A204.1 (cell line): Measurements from ENCODE around the gene PPP4R1.

Experiments
- FAIRE-seq: peaks from 2 replicates; lab custom pipeline; 2012; peaks lifted over from hg19 to GRCh38; lab: Jason Lieb, UNC

PPP4R1 gene

DNA sequence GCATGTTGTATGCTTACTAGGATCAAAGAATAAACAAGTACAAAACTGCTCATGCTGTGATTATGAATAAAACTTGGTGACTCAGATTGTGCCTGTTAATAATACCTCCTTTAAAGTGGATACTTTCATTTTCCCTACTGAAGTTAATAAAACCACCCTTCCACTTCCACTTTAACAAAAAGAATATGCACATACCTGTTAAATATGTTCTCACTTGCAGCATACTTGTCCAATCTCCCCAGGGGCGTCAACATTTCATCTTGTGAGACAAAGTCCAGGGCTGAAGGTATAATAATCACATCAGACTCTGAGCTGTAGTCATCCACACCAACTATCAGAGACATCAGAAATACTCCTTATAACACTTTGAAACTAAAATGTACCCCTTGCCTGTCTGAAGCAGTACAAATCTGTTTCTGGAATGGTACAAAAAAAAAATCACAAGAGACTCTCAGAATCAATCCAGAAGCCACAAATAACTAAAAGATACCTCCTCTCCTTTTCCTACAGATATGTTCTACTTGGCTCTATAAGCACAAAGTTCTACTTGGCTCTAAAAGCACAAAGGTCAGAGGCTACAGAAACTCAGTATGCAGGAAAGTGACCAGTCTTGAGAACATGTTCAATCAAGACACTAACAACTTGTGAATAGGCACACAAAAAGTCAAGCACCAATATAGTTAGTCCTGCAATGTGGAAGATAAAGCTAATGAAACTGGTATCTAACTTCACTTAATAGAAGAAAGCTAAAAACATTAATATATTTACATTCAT, 19.3 kb downstream of the PPP4R1 start:
- no peak for FAIRE-seq

DNA sequence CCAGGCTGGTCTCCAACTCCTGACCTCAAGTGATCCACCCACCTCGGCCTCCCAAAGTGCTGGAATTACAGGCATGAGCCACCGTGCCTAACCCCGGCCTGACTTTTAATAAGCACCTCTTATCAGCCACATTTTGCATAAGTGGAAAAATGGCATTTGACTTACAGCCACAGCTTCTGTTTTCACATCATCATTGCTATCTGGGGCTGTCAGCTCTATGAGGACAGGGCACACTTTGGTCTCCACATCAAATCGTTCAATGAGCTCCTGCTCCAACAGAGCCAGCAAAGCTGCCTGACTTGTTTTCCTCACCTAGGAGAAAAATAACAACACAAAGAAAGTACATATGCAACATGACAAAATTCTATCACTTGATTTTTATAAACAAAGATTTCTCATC, 26.4 kb downstream of the PPP4R1 start:
- FAIRE-seq, result no peak

DNA sequence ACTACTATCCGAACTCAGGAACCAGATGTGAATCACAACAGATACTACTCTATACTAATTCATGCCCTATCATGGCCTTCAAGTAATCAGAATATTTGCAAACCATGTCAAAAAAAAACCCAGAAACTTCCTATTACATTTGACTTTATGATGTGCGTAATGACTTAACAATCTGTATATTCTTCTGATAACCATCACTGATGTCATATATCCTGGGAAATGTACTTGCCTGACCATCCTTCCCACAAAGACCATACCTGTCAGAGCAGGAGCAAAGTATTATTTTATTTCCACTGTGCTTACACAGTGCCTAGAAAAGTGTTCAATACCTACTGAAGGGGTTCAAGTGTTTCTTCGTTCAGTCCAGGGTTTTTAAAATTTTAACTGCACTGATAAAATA, 27.5 kb downstream of the PPP4R1 start:
- no peak for FAIRE-seq

- no peak for FAIRE-seq
Observed at GRCh38 chr18:9581667-9582066, 32.7 kb downstream of the PPP4R1 start.

GRCh38 chr18:9578306-9578705, 36.1 kb downstream of the PPP4R1 start:
- no peak for FAIRE-seq

- no peak for FAIRE-seq
Observed at GRCh38 chr18:9577361-9577760, 37.0 kb downstream of the PPP4R1 start.

- FAIRE-seq, result no peak
Observed at GRCh38 chr18:9575558-9575957, 38.8 kb downstream of the PPP4R1 start.

- no peak for FAIRE-seq
Observed at GRCh38 chr18:9574473-9575115, 39.8 kb downstream of the PPP4R1 start.

GRCh38 chr18:9571546-9571945, 42.8 kb downstream of the PPP4R1 start:
- no peak for FAIRE-seq

GRCh38 chr18:9570255-9570654, 44.1 kb downstream of the PPP4R1 start:
- no peak for FAIRE-seq

DNA sequence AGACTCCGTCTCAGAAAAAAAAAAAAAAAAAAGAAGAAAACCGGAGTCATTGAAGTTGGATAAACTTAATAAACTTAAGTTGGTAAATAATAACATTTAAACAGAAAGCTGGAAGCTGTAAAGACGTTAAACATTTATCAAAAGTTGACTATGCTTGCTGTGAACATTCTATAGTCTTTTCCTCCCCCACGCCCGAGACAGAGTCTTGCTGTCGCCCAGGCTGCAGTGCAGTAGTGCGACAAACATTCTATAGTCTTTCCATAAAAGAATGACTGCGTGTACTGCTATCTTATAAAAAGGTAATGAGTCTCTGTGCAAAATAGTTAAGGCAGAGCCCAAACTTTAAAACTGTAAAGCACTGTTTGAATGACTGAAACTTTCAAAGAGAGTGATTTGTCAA, 45.2 kb downstream of the PPP4R1 start:
- no peak for FAIRE-seq

DNA sequence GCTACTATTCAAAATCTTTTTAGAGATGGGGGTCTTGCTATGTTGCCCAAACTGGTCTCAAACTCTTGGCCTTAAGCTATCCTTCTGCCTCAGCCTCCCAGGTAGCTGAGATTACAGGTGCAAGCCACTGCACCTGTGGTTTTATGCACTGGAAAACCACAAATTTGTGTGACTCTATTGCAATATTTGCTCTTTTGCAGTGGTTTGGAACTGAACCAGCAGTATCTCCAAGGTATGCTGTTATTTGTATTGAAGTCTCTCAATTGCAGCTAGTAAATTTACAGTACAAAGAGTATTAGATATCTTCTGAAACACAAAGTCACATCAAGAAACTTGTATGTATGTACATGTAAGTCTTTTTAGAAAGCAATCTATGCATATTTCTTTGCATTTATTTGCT, 46.2 kb downstream of the PPP4R1 start:
- FAIRE-seq, result no peak

GRCh38 chr18:9565407-9565806, 49.0 kb downstream of the PPP4R1 start:
- FAIRE-seq, result no peak

GRCh38 chr18:9563331-9563730, 51.0 kb downstream of the PPP4R1 start:
- no peak for FAIRE-seq

DNA sequence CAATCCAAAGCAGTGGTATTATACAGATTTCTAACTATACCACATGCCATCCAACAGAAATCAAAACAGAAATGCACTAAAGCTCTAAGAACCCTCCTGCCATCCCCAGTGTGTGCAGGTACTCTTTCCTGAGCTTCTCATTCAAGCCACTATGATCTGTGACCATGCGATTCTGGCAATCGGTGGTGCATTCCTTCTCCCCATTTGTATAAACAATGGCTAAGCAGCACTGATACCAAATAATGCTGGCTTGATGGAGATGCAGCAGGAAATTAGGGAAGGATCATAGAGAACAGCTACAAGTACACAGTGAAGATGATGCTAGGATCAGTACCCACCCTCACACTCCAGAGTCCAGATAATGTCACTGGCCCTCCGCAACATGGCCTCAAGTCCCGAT, 51.8 kb downstream of the PPP4R1 start:
- FAIRE-seq, result no peak

DNA sequence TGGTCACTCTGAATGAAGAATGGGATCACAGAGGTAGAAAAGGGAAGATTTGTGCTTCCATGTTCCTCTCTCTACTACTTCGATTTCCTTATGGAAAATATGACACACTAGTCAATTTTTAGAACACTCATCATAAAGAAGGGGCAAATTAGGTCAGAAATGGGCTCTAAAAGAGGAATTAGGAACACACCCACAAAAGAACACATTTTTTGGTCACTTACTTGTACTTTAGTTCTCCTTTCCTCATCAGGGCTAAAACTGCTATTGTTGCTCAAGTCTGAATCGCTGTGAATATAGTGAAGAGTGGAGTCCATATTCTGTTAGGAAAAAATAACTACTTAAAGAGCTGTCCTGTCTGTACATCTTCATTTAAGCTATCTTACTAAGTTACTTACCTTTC, 52.6 kb downstream of the PPP4R1 start:
- FAIRE-seq, result no peak

GRCh38 chr18:9559253-9559652, 55.1 kb downstream of the PPP4R1 start:
- FAIRE-seq, result no peak

GRCh38 chr18:9558387-9559064, 55.8 kb downstream of the PPP4R1 start:
- FAIRE-seq, result no peak

DNA sequence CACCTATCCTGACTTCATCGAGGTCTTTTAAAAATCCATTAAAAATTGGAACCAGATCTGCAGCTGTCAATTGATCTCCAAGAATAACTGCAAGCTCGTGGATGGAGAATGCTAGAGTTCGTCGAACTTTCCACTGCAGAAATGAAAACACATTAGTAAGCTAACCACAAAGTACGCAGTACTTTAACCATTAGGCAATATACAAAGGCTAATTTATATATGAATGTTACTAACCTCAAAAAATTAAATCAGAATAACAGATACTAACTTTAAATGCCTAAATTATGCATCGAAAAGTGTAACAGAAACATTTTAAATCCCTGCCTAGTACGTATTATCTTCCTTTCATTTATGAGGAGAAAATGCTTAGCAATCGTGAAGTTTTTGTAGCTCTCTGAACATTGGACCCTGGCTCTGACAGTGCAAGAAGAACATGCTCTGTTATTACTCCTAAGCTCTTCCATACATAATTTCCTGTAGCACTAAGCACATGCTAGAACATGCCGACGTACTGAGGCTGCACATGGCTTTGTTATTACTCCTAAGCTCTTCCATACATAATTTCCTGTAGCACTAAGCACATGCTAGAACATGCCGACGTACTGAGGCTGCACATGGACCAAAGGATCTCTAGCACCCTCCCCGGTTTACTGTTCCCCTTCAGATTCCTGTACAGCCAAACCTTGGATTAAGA, 57.0 kb downstream of the PPP4R1 start:
- FAIRE-seq, result no peak

DNA sequence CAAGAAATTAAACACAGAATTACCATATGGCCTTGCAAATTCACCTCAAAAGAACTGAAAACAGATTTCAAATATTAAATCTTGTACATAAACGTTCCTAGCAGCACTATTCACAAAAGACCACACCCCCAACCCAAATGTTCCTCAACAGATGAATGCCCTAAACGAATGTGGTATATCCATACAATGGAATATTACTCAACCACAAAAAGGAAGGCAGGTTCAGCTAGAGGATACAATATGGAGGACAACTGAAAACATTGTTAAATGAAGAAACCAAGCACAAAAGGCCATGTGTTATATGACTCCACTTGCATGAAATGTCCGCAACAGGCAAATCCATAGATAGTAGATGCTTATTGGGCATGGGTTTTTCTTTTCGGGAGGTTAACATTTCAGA, 61.7 kb downstream of the PPP4R1 start:
- no peak for FAIRE-seq

- FAIRE-seq, result no peak
Observed at GRCh38 chr18:9552191-9552590, 62.2 kb downstream of the PPP4R1 start.

DNA sequence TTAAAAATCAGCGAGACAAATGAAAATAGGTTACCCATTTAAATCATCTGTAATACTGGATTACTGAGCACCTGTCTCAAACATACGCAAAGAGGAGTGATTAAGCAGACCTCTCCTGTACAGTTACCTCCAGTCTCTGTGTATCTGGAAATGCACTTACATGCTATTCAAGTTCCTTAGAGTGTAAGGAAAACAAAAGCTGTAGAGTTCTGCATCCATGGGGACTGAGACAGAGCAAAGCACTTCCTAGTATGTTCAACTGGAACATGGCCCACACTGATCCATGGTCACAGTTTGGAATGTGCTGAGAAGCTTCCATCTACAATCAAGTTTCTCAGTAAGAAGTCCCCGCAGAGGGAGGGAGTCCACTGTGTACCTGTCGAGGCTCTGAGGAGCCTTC, 63.9 kb downstream of the PPP4R1 start:
- no peak for FAIRE-seq

GRCh38 chr18:9549405-9549804, 65.0 kb downstream of the PPP4R1 start:
- no peak for FAIRE-seq
